ENCODE measurements around the gene PNCK.

- no peak for TF ChIP-seq CTCF (IDR thresholded peaks at IDR 0.05)
- TF ChIP-seq SIN3A (IDR thresholded peaks at IDR 0.05; ENCODE audit: borderline replicate concordance, insufficient read depth, low read depth, low read length), result no peak
- TF ChIP-seq POLR2AphosphoS5 (IDR thresholded peaks at IDR 0.05; ENCODE audit: low read depth, low read length), result no peak
Observed at GRCh38 chrX:153719238-153719637, 45.6 kb upstream of the PNCK start.
